Measurements from ENCODE around the gene RRBP1.

RRBP1 gene

DNA sequence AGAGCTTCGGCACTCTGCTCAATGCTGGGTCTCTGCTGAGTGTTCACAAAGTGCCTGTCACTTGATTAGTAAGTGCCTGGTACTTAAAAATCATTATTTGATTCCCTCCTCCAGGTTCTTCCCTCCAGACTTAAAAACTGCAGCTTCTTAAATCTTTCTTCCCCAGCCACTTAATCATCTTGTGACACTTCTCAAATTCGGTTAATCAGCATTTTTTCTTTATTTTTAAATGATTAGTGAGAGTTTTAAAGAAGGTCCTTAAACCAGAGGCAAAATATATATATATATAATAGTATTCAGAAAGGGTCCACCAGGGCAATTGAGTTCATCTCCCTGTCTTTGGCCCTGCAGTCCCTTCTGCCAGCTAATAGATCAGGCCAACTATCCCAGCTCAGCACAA is 9.7 kb upstream of the RRBP1 start:
- TF ChIP-seq, protein P1, sequence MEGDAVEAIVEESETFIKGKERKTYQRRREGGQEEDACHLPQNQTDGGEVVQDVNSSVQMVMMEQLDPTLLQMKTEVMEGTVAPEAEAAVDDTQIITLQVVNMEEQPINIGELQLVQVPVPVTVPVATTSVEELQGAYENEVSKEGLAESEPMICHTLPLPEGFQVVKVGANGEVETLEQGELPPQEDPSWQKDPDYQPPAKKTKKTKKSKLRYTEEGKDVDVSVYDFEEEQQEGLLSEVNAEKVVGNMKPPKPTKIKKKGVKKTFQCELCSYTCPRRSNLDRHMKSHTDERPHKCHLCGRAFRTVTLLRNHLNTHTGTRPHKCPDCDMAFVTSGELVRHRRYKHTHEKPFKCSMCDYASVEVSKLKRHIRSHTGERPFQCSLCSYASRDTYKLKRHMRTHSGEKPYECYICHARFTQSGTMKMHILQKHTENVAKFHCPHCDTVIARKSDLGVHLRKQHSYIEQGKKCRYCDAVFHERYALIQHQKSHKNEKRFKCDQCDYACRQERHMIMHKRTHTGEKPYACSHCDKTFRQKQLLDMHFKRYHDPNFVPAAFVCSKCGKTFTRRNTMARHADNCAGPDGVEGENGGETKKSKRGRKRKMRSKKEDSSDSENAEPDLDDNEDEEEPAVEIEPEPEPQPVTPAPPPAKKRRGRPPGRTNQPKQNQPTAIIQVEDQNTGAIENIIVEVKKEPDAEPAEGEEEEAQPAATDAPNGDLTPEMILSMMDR (IDR thresholded peaks at IDR 0.05; ENCODE audit: borderline replicate concordance, insufficient read depth, low read depth, low read length), result no peak
- no peak overlapping the region for H3K4me3 ChIP-seq (ENCODE audit: low read depth, low read length)

DNA sequence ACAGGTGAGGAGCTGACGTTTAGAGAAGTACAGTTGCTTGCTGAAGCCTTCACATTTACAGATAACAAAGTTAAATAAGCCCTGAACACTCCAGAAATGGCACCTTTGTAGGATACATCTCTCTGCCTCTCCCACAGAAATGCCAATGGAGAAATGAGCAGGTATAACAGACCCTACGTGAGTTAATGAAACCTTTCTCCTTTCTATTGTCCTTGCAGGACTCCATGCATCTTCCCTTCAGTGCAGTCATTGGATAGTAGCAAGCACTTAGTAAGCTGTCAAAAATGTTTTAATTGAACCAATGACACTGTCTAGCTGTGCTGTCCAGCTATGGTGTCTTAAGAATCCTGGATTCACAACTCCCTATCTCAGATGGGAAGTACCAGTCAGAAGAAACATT is 8.1 kb upstream of the RRBP1 start:
- TF ChIP-seq, protein P1 (IDR thresholded peaks at IDR 0.05; ENCODE audit: borderline replicate concordance, insufficient read depth, low read depth, low read length), result no peak
- no peak overlapping the region for H3K4me3 ChIP-seq (ENCODE audit: low read depth, low read length)

DNA sequence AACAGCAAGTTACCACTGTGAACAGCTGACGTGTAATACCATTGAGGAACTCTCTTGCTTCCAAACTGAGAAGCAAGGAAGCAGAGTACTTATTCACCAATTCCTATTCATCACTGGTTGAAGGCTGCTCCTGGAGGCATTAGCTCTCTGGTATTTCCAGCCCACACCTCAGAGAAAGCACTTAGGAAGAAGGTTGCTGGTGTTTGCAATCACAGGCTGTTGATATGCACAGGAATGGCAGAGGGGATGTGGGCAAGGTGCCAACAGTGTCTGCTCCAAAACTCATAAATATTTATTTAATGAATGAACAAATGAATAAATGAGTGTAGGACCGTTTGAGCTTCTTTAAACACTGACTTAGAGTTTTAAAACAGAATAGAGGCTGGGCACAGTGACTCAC is 6.9 kb upstream of the RRBP1 start:
- TF ChIP-seq, protein P1 (IDR thresholded peaks at IDR 0.05; ENCODE audit: borderline replicate concordance, insufficient read depth, low read depth, low read length), result no peak
- no peak overlapping the region for H3K4me3 ChIP-seq (ENCODE audit: low read depth, low read length)

DNA sequence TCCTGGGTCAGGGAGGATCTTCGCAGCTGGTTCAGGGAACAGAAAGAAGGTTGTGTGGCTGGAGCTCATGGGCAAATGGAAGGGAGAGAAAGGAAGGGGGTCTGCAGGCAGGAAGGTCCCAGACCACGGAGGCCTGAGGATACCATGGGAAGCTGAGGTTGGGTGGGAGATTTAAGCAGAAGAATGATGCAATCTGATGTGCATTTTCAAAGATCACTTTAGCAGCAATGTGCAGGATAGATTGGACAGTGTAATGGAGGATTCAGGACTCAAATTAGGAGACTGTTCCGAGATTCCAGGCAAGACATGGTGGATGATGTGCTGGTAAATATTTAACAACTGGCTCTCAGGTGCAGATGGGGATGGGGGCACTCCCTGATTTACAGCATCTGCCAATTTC is 5.8 kb upstream of the RRBP1 start:
- no peak overlapping the region for H3K4me3 ChIP-seq (ENCODE audit: low read depth, low read length)
- TF ChIP-seq, protein P1 (IDR thresholded peaks at IDR 0.05; ENCODE audit: borderline replicate concordance, insufficient read depth, low read depth, low read length), result no peak

DNA sequence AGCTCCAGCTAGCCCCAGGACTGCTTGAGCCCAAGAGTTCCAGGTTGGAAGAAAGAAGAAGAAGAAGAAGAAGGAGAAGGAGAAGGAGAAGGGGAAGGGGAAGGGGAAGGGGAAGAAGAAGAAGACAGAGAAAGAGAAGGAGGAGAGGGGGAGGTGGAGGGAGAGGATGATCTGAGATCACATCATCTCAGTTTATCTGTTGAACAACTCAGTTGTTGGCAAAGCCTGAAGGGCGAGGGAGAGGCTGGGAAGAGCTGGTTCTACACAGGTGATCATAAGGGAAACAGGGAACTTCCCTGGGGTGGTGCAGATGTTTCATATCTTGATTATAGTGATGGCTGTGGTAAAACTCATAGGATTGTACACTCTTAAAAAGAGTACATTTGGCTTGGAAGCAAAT is 3.1 kb upstream of the RRBP1 start:
- TF ChIP-seq, protein P1 (IDR thresholded peaks at IDR 0.05; ENCODE audit: borderline replicate concordance, insufficient read depth, low read depth, low read length), result no peak
- no peak overlapping the region for H3K4me3 ChIP-seq (ENCODE audit: low read depth, low read length)

DNA sequence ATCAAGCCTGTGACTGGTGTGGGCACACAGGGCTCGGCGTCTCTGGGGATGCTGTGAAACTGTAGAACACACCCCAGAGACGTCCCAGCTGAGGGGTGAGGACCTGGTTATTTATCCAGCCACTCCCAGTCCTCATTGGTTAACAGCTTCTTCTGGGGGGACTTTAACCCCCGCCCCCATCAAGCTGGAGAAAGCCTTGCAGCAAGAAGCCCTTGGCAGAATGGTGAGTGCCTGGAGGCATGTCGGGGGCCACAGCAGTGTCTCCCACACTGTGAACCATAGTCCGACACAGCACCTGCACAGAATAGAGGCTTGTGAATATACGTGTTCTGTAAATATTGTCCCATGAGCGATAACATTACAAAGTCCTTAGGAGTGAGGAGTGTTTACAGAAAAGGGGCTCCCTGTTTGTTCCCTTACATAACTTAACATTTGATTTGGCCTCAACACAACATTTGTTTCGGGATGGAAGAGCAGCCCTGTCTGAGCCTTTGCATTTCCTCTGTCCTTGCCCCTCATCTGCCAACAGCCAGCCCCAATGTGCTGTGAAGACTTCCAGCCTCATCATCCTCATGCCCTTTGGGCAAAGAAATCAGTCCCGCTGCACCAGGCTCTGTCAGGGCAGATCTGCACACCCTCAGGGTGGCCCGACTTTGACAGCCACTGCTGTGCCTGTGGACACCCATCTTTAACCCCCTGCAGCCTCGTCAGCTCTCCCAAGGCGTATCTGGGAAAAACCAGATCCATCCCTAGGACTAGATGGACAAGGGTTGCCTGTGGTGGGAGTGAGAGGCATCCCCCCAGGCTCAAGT is 2.2 kb upstream of the RRBP1 start:
- TF ChIP-seq, protein P1 (IDR thresholded peaks at IDR 0.05; ENCODE audit: borderline replicate concordance, insufficient read depth, low read depth, low read length), result no peak
- H3K4me3 ChIP-seq (ENCODE audit: low read depth, low read length), result no peak overlapping the region
